Keratinocyte (primary cell): ENCODE data around the gene GC. TPM values are rescaled to one million over a fixed set of nuclear protein-coding genes. Genes with fewer than 3 reads are reported as not detected.

ENCODE experiments used
- DNase-seq: peaks from one replicate; pipeline ENCODE4 v3.0.0-alpha.2; 2011; ENCODE audit warnings: low read depth, missing footprints, low spot score
- FAIRE-seq: peaks from 2 replicates; lab custom pipeline; 2011; peaks lifted over from hg19 to GRCh38; lab: Jason Lieb, UNC
- H2AFZ ChIP-seq: 2 replicates; pipeline ENCODE4 v1.6.0; 2012; ENCODE audit warnings: low read length, control low read depth, inconsistent platforms; ENCODE audit not compliant: control insufficient read depth
- H3K27ac ChIP-seq: 2 replicates; pipeline ENCODE4 v1.5.1; 2011; ENCODE audit warnings: low read length; ENCODE audit not compliant: control insufficient read depth, insufficient read depth
- H3K27me3 ChIP-seq: 3 replicates; pipeline ENCODE4 v1.6.0; 2011; ENCODE audit warnings: low read length; ENCODE audit not compliant: control insufficient read depth, insufficient read depth; ENCODE audit errors: extremely low read depth
- H3K36me3 ChIP-seq, 2 experiments: 2 replicates in 1 of 2; 3 replicates in 1 of 2; pipeline ENCODE4 v1.5.1; 2011; ENCODE audit warnings: low read length in 2 of 2, mild to moderate bottlenecking in 1 of 2; ENCODE audit not compliant: control insufficient read depth in 2 of 2, insufficient read depth in 2 of 2; ENCODE audit errors: extremely low read depth in 1 of 2
- H3K4me1 ChIP-seq: 3 replicates; pipeline ENCODE4 v1.5.1; 2011; ENCODE audit warnings: low read length; ENCODE audit not compliant: control insufficient read depth, insufficient read depth; ENCODE audit errors: extremely low read depth
- H3K4me2 ChIP-seq: 3 replicates; pipeline ENCODE4 v1.6.0; 2011; ENCODE audit warnings: low read depth, low read length; ENCODE audit not compliant: control insufficient read depth, insufficient read depth; ENCODE audit errors: extremely low read depth
- H3K4me3 ChIP-seq, 3 experiments: fragments of 200-600 bp in 1 of 3; sonication (generic) in 1 of 3; 2 replicates in 2 of 3; 3 replicates in 1 of 3; pipeline ENCODE4 v1.5.1; 2011 to 2016; ENCODE audit warnings: low read length in 3 of 3, mild to moderate bottlenecking in 3 of 3, control low read depth in 2 of 3, inconsistent platforms in 1 of 3, low read depth in 1 of 3, mixed read lengths in 1 of 3, mixed run types in 1 of 3, moderate library complexity in 1 of 3; ENCODE audit not compliant: control insufficient read depth in 2 of 3, insufficient read depth in 2 of 3; ENCODE audit errors: extremely low read depth in 1 of 3
- H3K79me2 ChIP-seq: 2 replicates; pipeline ENCODE4 v1.6.0; 2012; ENCODE audit warnings: low read length; ENCODE audit not compliant: control insufficient read depth, insufficient read depth
- H3K9ac ChIP-seq: 3 replicates; pipeline ENCODE4 v1.6.0; 2011; ENCODE audit warnings: low read length; ENCODE audit not compliant: control insufficient read depth, insufficient read depth; ENCODE audit errors: extremely low read depth
- H3K9me1 ChIP-seq: 3 replicates; pipeline ENCODE4 v1.6.0; 2011; ENCODE audit warnings: low read length; ENCODE audit not compliant: control insufficient read depth, insufficient read depth; ENCODE audit errors: extremely low read depth
- H3K9me3 ChIP-seq: 2 replicates; pipeline ENCODE4 v1.5.1; 2012; ENCODE audit warnings: low read depth, low read length; ENCODE audit not compliant: control insufficient read depth
- H4K20me1 ChIP-seq: 3 replicates; pipeline ENCODE4 v1.6.0; 2011; ENCODE audit warnings: low read length; ENCODE audit not compliant: control insufficient read depth, insufficient read depth; ENCODE audit errors: extremely low read depth
- CTCF ChIP-seq, 3 experiments: IDR thresholded peaks in 1 of 3; conservative IDR thresholded peaks in 1 of 3; optimal IDR thresholded peaks in 1 of 3; 2 replicates in 2 of 3; 3 replicates in 1 of 3; pipeline versions ENCODE3 to v1.5.1; 2011; ENCODE audit warnings: low read length in 3 of 3, mild to moderate bottlenecking in 3 of 3, moderate library complexity in 2 of 3, control low read depth in 1 of 3, inconsistent platforms in 1 of 3; ENCODE audit not compliant: insufficient read depth in 2 of 3; ENCODE audit errors: extremely low read depth in 1 of 3
- EZH2 ChIP-seq: IDR thresholded peaks from one replicate; pipeline ENCODE4 v1.6.1; 2012; ENCODE audit warnings: inconsistent platforms, mild to moderate bottlenecking, low read length, moderate library complexity
- dilution Hi-C: fragments of 300-500 bp; cut with MboI; formaldehyde crosslinking; loops from one replicate; pipeline ENCODE4 v1.7.0; 2020; ENCODE audit warnings: low sequenced_read_pairs; ENCODE audit not compliant: extremely low pct_ligation_motif_present
- polyA plus RNA-seq, 5 experiments: library from polyadenylated mRNA; depleted of rRNA in 3 of 5; stranded (reverse) in 3 of 5; stranded (forward) in 1 of 5; unstranded in 1 of 5; fragments of >200 nt; gene quantifications; 1 replicate in 1 of 5; 2 replicates in 3 of 5; 3 replicates in 1 of 5; pipeline versions ENCODE4 v1.2.1 to v1.2.3, GENCODE V29; 2011 to 2012; ENCODE audit warnings: missing spikeins in 2 of 5, low read depth in 1 of 5, low replicate concordance in 1 of 5

GC gene
- polyA plus RNA-seq, 1 donor (not counting 4 experiments of a cell fraction or from before 2014, with no cell fraction given): not detected

- no peak for TF ChIP-seq EZH2
- no peak for TF ChIP-seq CTCF (optimal IDR thresholded peaks at IDR 0.05 in 1 of 3, IDR thresholded peaks at IDR 0.05 in 1 of 3, conservative IDR thresholded peaks at IDR 0.05 in 1 of 3; ENCODE audit: extremely low read depth in 1 of 3, insufficient read depth in 2 of 3, low read length in 3 of 3)
- dilution Hi-C loops: no loop called here
- no peak for FAIRE-seq
These were observed 9.7 kb downstream of the GC start for GRCh38 chr4:71774136-71774535.

GRCh38 chr4:71773004-71773403 is 10.9 kb downstream of the GC start:
- FAIRE-seq: no peak
- Histone ChIP-seq H3K27me3 (no peaks in the 10 kb centered on the region), H3K4me1 (no peaks in the 10 kb centered on the region), H3K79me2 (no peaks in the 10 kb centered on the region), H3K9ac (no peak overlapping the region), H3K9me3 (no peaks in the 10 kb centered on the region), H3K4me2 (no peak overlapping the region), H4K20me1 (no peaks in the 10 kb centered on the region), H3K27ac (no peak overlapping the region), H3K9me1 (no peaks in the 10 kb centered on the region), H3K36me3 (no peaks in the 10 kb centered on the region), H3K4me3 (no peak overlapping the region), H2AFZ (no peak overlapping the region)
- no peak for TF ChIP-seq EZH2
- no peak for TF ChIP-seq CTCF (optimal IDR thresholded peaks at IDR 0.05 in 1 of 3, IDR thresholded peaks at IDR 0.05 in 1 of 3, conservative IDR thresholded peaks at IDR 0.05 in 1 of 3; ENCODE audit: extremely low read depth in 1 of 3, insufficient read depth in 2 of 3, low read length in 3 of 3)
- no peak for DNase-seq
- dilution Hi-C loops: no loop called here

More at GRCh38 chr4:71774136-71774535, 9.7 kb downstream of the GC start:
- no peak overlapping the region for H3K4me2 ChIP-seq
- no peaks in the 10 kb centered on the region for H3K9me1 ChIP-seq
- no peak overlapping the region for H2AFZ ChIP-seq
- H3K79me2 ChIP-seq: no peaks in the 10 kb centered on the region
- no peaks in the 10 kb centered on the region for H4K20me1 ChIP-seq
- no peak for DNase-seq
- no peak overlapping the region for H3K9ac ChIP-seq
- H3K36me3 ChIP-seq: no peaks in the 10 kb centered on the region
- no peak overlapping the region for H3K27ac ChIP-seq
- no peaks in the 10 kb centered on the region for H3K27me3 ChIP-seq
- H3K9me3 ChIP-seq: no peaks in the 10 kb centered on the region
- no peaks in the 10 kb centered on the region for H3K4me1 ChIP-seq
- H3K4me3 ChIP-seq: no peak overlapping the region
